OCI-LY3 (cell line): ENCODE results near the gene MNX1.

Experiments used
- CTCF ChIP-seq: fragments of 200-600, 300-600 bp; sonication (generic); IDR thresholded peaks from 2 replicates; pipeline ENCODE4 v1.5.1; 2014; ENCODE audit warnings: antibody characterized with exemption, low read length, low read depth
- EZH2phosphoT487 ChIP-seq: fragments of 200-600 bp; shearing (Covaris generic); IDR thresholded peaks from 2 replicates; pipeline ENCODE4 v1.6.1; 2018; ENCODE audit warnings: antibody characterized with exemption, mixed run types, low read depth

GRCh38 chr7:157014635-157015555 lies 4.4 kb upstream of the MNX1 start:
- TF ChIP-seq CTCF (no peak), EZH2phosphoT487 (no peak)
